Measurements from ENCODE around the gene TAF11. TPM values are rescaled to one million over a fixed set of nuclear protein-coding genes. Genes with fewer than 3 reads are reported as not detected.
A peak's percentile ranks its signal among the peaks of the same experiment; 100 is the strongest.

The TAF11 gene
- total and polyA plus RNA-seq, 8 donors: 8.7 to 30.0 (median 10.9) TPM

DNA sequence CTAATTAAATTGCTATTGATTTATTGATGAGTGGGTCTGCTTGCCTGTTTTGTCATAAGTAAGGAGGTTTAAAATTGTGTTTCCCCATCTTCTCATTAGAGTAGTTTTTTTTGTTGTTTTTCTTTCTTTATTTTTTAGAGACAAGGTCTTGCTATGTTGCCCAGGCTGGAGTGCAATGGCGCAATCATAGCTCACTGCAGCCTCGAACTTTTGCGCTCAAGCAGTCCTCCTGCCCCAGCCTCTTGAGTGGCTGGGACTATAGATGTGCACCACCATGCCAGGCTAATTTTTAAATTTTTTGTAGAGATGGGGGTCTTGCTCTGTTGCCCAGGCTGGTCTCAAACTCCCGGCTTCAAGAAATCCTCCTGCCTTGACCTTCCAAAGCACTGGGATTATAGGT is 32.3 kb upstream of the TAF11 start:
- TF ChIP-seq CTCF (IDR thresholded peaks at IDR 0.05): no peak
- FAIRE-seq: no peak
- ATAC-seq: no peak
- Histone ChIP-seq H3K27me3 (no peaks in the 10 kb centered on the region), H3K36me3 (no peaks in the 10 kb centered on the region), H3K27ac (no peak overlapping the region), H3K4me3 (no peak overlapping the region), H3K4me1 (no peaks in the 10 kb centered on the region), H3K9me3 (no peaks in the 10 kb centered on the region)
- WGBS, 2 donors: 97 to 99% methylated on average over 4 of the region's 4 CpGs
- DNase-seq: no peak
- intact Hi-C loops (cut with DNase I): no loop called here

- Histone ChIP-seq H3K27ac (no peak overlapping the region), H3K4me3 (no peak overlapping the region), H3K36me3 (no peaks in the 10 kb centered on the region), H3K9me3 (no peaks in the 10 kb centered on the region), H3K4me1 (no peaks in the 10 kb centered on the region), H3K27me3 (no peaks in the 10 kb centered on the region)
- intact Hi-C loops (cut with DNase I): no loop called here
- ATAC-seq (no peak), DNase-seq (no peak), FAIRE-seq (no peak)
- TF ChIP-seq CTCF (IDR thresholded peaks at IDR 0.05): no peak
- 97 to 100% methylated on average over 1 of the region's 1 CpG for WGBS, 2 donors
Observed at GRCh38 chr6:34919651-34920050, 31.8 kb upstream of the TAF11 start.

DNA sequence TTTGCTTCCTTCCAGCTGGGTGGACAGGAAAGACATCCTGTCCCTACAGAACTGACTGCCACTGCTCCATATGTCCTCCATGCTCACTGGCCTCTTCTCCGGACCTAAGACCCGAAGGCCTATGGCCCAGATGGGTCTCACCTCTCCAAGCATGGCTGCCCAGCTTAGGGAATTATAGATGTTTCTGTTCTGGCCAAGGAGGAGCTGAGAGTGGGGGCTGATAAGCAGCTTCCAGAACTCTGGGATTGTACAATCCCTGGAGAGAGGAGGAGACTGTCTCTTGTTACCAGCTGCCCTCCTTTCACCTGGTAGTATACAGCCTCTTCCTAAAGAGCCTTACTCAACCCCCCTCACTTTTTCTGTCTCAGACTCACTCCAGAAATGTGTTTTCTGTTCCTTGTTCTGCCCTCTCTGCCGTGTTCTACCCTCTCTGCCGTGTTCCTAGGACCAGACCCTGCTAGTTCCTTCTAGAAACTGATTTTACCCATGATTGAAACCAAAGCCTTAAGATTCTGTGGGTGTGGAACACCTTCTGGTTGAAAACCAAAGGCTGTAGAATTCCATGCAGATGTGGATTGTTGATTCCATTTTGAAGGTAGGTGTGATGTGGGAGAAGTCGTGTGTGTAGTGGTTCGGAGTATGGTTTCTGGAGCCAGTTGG is 29.9 kb upstream of the TAF11 start:
- DNase-seq (no peak), FAIRE-seq (no peak), ATAC-seq (peak in 1 of 4 donors; percentile 46)
- no peaks in the 10 kb centered on the region for H3K9me3 ChIP-seq
- 91 to 95% methylated on average over 6 of the region's 6 CpGs for WGBS, 2 donors
- H3K27me3 ChIP-seq: no peaks in the 10 kb centered on the region
- H3K36me3 ChIP-seq: no peaks in the 10 kb centered on the region
- intact Hi-C loops (cut with DNase I): no loop called here
- no peaks in the 10 kb centered on the region for H3K4me1 ChIP-seq
- no peak overlapping the region for H3K4me3 ChIP-seq
- TF ChIP-seq CTCF (IDR thresholded peaks at IDR 0.05): no peak
- H3K27ac ChIP-seq: no peak overlapping the region

DNA sequence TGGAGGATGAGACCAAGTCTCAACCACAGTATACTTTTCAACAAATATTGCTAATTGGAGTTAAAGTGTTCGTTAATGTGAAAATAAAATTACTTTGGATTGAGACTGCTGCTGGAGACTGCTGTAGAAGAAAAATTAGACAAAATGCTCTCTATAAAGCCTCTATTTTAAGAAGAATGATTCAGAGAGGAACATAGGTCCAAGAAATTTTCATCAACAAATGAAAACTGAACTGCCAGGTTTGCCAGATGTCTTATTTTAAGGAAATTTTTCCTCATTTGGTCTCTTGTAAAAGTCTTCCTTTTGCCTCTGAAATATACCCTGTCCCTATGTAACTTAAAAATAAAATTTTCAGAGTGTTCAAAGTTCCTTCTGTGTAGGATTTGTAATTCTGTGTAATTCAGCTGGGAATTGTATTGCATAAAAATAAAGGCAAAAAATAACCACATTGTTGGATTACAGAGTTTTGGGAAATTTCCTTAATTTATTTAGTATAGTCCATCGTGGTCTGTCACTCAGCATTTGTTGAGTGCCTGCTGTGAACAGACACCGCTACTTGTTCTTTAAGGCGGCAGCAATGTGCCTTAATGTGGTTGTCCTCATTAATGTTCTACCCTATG is 28.6 kb upstream of the TAF11 start:
- Histone ChIP-seq H3K36me3 (no peaks in the 10 kb centered on the region), H3K27me3 (no peaks in the 10 kb centered on the region), H3K4me1 (peaks cover 0 to 1% (median 0%) of the 10 kb centered on the region in 3 donors), H3K27ac (no peak overlapping the region), H3K9me3 (no peaks in the 10 kb centered on the region), H3K4me3 (no peak overlapping the region)
- intact Hi-C loops (cut with DNase I): no loop called here
- ATAC-seq (no peak), DNase-seq (no peak), FAIRE-seq (no peak)
- WGBS, 2 donors: 85 to 90% methylated on average over 4 of the region's 4 CpGs
- TF ChIP-seq CTCF (IDR thresholded peaks at IDR 0.05): no peak

- Histone ChIP-seq H3K9me3 (no peaks in the 10 kb centered on the region), H3K4me1 (peaks cover 0 to 5% (median 4%) of the 10 kb centered on the region in 3 donors), H3K27me3 (no peaks in the 10 kb centered on the region), H3K36me3 (no peaks in the 10 kb centered on the region), H3K4me3 (no peak overlapping the region), H3K27ac (no peak overlapping the region)
- intact Hi-C loops (cut with DNase I): no loop called here
- no peak for DNase-seq
- ATAC-seq: no peak
- TF ChIP-seq CTCF (IDR thresholded peaks at IDR 0.05): no peak
- 85 to 89% methylated on average over 4 of the region's 4 CpGs for WGBS, 2 donors
- no peak for FAIRE-seq
Observed at GRCh38 chr6:34914358-34914757, 26.5 kb upstream of the TAF11 start.
